Nephron progenitor cell (in vitro differentiated cells): Measurements from ENCODE around the gene FBXL7.

Experiments used
- DNase-seq: peaks from one replicate; pipeline ENCODE4 v3.0.0; 2021
- H3K27ac Mint-ChIP-seq: 2 replicates; pipeline ENCODE4 v1.8.0; 2021; ENCODE audit warnings: mild to moderate bottlenecking, moderate library complexity, mixed read lengths
- H3K27me3 Mint-ChIP-seq: 2 replicates; pipeline ENCODE4 v1.8.0; 2021; ENCODE audit warnings: mild to moderate bottlenecking, low read depth, mixed read lengths; ENCODE audit not compliant: poor library complexity
- H3K36me3 Mint-ChIP-seq: 2 replicates; pipeline ENCODE4 v1.8.0; 2021; ENCODE audit warnings: low read depth, mixed read lengths
- H3K4me1 Mint-ChIP-seq: 2 replicates; pipeline ENCODE4 v1.8.0; 2021; ENCODE audit warnings: mixed read lengths
- H3K4me3 Mint-ChIP-seq: 2 replicates; pipeline ENCODE4 v1.8.0; 2021; ENCODE audit warnings: mild to moderate bottlenecking, moderate library complexity, mixed read lengths
- H3K9me3 Mint-ChIP-seq: 2 replicates; pipeline ENCODE4 v1.8.0; 2021; ENCODE audit warnings: mild to moderate bottlenecking, moderate library complexity, mixed read lengths
- TF ChIP-seq, protein P1 (sequence below): fragments of 200-600 bp; sonication (generic); IDR thresholded peaks from 2 replicates; pipeline ENCODE4 v1.5.0; 2021; ENCODE audit warnings: antibody characterized with exemption

Gene FBXL7

GRCh38 chr5:15844871-15845270, 344.9 kb downstream of the FBXL7 start:
- H3K4me3 Mint-ChIP-seq, result no peak overlapping the region
- TF ChIP-seq, protein P1, sequence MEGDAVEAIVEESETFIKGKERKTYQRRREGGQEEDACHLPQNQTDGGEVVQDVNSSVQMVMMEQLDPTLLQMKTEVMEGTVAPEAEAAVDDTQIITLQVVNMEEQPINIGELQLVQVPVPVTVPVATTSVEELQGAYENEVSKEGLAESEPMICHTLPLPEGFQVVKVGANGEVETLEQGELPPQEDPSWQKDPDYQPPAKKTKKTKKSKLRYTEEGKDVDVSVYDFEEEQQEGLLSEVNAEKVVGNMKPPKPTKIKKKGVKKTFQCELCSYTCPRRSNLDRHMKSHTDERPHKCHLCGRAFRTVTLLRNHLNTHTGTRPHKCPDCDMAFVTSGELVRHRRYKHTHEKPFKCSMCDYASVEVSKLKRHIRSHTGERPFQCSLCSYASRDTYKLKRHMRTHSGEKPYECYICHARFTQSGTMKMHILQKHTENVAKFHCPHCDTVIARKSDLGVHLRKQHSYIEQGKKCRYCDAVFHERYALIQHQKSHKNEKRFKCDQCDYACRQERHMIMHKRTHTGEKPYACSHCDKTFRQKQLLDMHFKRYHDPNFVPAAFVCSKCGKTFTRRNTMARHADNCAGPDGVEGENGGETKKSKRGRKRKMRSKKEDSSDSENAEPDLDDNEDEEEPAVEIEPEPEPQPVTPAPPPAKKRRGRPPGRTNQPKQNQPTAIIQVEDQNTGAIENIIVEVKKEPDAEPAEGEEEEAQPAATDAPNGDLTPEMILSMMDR, result no peak
- DNase-seq, result no peak
- H3K4me1 Mint-ChIP-seq, result no peaks in the 10 kb centered on the region
- peaks cover 6% of the 10 kb centered on the region for H3K27me3 Mint-ChIP-seq
- H3K27ac Mint-ChIP-seq, result no peak overlapping the region
- H3K9me3 Mint-ChIP-seq, result peaks cover 28% of the 10 kb centered on the region
- H3K36me3 Mint-ChIP-seq, result peaks cover 6% of the 10 kb centered on the region

DNA sequence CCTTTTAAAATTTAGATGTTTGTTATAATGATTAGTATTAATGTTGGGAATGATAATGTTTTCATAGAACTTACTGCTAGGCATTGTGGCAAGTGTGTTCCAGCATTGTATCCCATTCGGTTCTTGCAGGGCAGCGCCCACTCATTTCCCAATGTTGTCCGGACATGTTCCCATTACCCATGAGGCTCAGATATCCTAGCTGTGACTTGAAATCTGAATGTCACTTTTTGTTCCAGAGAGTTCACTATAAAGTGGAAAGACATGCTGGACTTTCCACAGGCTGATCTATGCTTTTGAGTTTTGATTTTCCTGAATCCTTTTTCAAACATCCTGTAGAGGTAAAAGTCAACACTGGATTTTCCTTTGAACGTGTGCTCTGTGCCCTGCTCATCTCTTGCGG, 350.6 kb downstream of the FBXL7 start:
- no peaks in the 10 kb centered on the region for H3K36me3 Mint-ChIP-seq
- no peak overlapping the region for H3K27ac Mint-ChIP-seq
- no peaks in the 10 kb centered on the region for H3K27me3 Mint-ChIP-seq
- TF ChIP-seq, protein P1, result no peak
- H3K9me3 Mint-ChIP-seq, result no peaks in the 10 kb centered on the region
- H3K4me1 Mint-ChIP-seq, result no peaks in the 10 kb centered on the region
- no peak for DNase-seq
- H3K4me3 Mint-ChIP-seq, result no peak overlapping the region

DNA sequence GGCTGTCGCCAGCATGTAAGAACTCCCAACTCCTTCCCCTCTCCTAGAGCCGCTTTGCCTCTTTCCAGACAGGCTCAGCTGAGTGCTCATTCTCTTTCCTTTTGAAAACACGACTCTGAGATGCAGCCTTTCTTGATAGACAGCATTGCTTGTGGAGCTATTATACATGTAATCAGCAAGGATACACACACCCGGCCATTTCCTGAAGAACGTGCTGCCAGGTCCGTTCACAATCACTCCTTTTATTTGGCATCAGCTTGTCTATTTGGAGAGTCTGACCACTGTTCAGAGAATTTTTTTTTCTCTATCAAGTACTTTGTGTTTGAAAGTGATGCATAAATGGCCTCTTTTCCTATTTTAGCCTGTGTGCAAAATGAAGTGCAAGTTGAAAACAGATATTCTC, 351.0 kb downstream of the FBXL7 start:
- H3K4me3 Mint-ChIP-seq, result no peak overlapping the region

DNA sequence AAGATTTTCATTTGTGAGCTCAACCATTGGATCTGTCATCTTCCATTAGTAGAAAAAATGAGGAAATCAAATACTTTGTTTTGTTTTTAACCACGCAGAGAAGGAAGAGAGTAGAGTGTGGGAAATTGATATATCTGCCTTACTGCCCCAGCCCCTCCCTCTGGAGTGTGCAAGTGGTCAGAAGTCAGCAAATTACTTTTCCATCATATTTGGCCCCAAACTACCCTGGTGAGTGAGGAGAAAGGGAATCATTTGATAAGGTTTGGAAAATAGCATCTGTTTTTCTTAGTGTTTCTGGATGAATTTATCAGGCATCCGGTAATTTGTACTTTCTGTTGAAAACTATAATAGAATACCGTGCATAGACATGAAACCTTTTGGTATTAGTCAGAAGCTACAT, 352.2 kb downstream of the FBXL7 start:
- TF ChIP-seq, protein P1, result no peak
- peaks cover 6% of the 10 kb centered on the region for H3K36me3 Mint-ChIP-seq
- H3K4me3 Mint-ChIP-seq, result no peak overlapping the region
- H3K27me3 Mint-ChIP-seq, result no peaks in the 10 kb centered on the region
- H3K9me3 Mint-ChIP-seq, result peaks cover 12% of the 10 kb centered on the region
- no peak overlapping the region for H3K27ac Mint-ChIP-seq
- no peaks in the 10 kb centered on the region for H3K4me1 Mint-ChIP-seq
- no peak for DNase-seq

More for the DNA sequence above, 351.0 kb downstream of the FBXL7 start:
- Mint-ChIP-seq H3K36me3 (peaks cover 4% of the 10 kb centered on the region), H3K27ac (no peak overlapping the region), H3K27me3 (no peaks in the 10 kb centered on the region), H3K4me1 (no peaks in the 10 kb centered on the region), H3K9me3 (peaks cover 3% of the 10 kb centered on the region)
- no peak for DNase-seq
- TF ChIP-seq, protein P1, result no peak

GRCh38 chr5:15852949-15853348, 353.0 kb downstream of the FBXL7 start:
- Mint-ChIP-seq H3K27me3 (no peaks in the 10 kb centered on the region), H3K36me3 (peaks cover 6% of the 10 kb centered on the region), H3K4me1 (no peaks in the 10 kb centered on the region), H3K9me3 (peaks cover 12% of the 10 kb centered on the region), H3K27ac (no peak overlapping the region), H3K4me3 (no peak overlapping the region)
- TF ChIP-seq, protein P1, result no peak
- DNase-seq, result no peak

GRCh38 chr5:15858326-15858725, 358.3 kb downstream of the FBXL7 start:
- TF ChIP-seq, protein P1, result no peak
- H3K27ac Mint-ChIP-seq, result no peak overlapping the region
- H3K27me3 Mint-ChIP-seq, result no peaks in the 10 kb centered on the region
- no peaks in the 10 kb centered on the region for H3K4me1 Mint-ChIP-seq
- peaks cover 27% of the 10 kb centered on the region for H3K9me3 Mint-ChIP-seq
- no peak overlapping the region for H3K4me3 Mint-ChIP-seq
- peaks cover 6% of the 10 kb centered on the region for H3K36me3 Mint-ChIP-seq
- no peak for DNase-seq
